GM19468 (cell line): ENCODE measurements around the gene USP20.

ENCODE experiments used
- ATAC-seq: cut with Tn5 transposase; IDR thresholded peaks from one replicate; pipeline ENCODE4 v1.9.1; 2021; ENCODE audit warnings: mild to moderate bottlenecking, moderate library complexity, moderate number of reproducible peaks; ENCODE audit not compliant: unreplicated experiment; ENCODE audit errors: extremely low read depth

The USP20 gene

GRCh38 chr9:129907201-129907600, 71.9 kb downstream of the USP20 start:
- no peak for ATAC-seq

- ATAC-seq, result no peak
Measured at GRCh38 chr9:129908906-129909305, 73.6 kb downstream of the USP20 start.

GRCh38 chr9:129909851-129910250, 74.6 kb downstream of the USP20 start:
- ATAC-seq, result no peak

GRCh38 chr9:129910628-129911567, 75.6 kb downstream of the USP20 start:
- ATAC-seq, result no peak

- ATAC-seq, result no peak
Measured at GRCh38 chr9:129914051-129914450, 78.8 kb downstream of the USP20 start.

- no peak for ATAC-seq
Measured at GRCh38 chr9:129916707-129917106, 81.4 kb downstream of the USP20 start.

GRCh38 chr9:129918296-129918950, 83.2 kb downstream of the USP20 start:
- ATAC-seq, result no peak

- ATAC-seq, result no peak
Measured at GRCh38 chr9:129919277-129919676, 84.0 kb downstream of the USP20 start.

- ATAC-seq, result no peak
Measured at GRCh38 chr9:129919841-129920240, 84.6 kb downstream of the USP20 start.

GRCh38 chr9:129921905-129922304, 86.6 kb downstream of the USP20 start:
- no peak for ATAC-seq

- ATAC-seq, result no peak
Measured at GRCh38 chr9:129923589-129923988, 88.3 kb downstream of the USP20 start.

GRCh38 chr9:129929496-129930125, 94.4 kb downstream of the USP20 start:
- ATAC-seq, result no peak

- ATAC-seq, result no peak
Measured at GRCh38 chr9:129930743-129931142, 95.5 kb downstream of the USP20 start.
